ENCODE measurements around the gene SEMA6C. TPM values are rescaled to one million over a fixed set of nuclear protein-coding genes. Genes with fewer than 3 reads are reported as not detected.
"Not testable (repeated sequence)": the region's sequence is repeated elsewhere in the genome, so short reads cannot be mapped to it uniquely, and the experiment has no call there.

SEMA6C gene, protein sequence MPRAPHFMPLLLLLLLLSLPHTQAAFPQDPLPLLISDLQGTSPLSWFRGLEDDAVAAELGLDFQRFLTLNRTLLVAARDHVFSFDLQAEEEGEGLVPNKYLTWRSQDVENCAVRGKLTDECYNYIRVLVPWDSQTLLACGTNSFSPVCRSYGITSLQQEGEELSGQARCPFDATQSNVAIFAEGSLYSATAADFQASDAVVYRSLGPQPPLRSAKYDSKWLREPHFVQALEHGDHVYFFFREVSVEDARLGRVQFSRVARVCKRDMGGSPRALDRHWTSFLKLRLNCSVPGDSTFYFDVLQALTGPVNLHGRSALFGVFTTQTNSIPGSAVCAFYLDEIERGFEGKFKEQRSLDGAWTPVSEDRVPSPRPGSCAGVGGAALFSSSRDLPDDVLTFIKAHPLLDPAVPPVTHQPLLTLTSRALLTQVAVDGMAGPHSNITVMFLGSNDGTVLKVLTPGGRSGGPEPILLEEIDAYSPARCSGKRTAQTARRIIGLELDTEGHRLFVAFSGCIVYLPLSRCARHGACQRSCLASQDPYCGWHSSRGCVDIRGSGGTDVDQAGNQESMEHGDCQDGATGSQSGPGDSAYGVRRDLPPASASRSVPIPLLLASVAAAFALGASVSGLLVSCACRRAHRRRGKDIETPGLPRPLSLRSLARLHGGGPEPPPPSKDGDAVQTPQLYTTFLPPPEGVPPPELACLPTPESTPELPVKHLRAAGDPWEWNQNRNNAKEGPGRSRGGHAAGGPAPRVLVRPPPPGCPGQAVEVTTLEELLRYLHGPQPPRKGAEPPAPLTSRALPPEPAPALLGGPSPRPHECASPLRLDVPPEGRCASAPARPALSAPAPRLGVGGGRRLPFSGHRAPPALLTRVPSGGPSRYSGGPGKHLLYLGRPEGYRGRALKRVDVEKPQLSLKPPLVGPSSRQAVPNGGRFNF
- 10 to 100 TPM in 5 of 8 experiments, 1 to 10 TPM in 3; 1.0 to 33.6 (median 15.4) TPM for total RNA-seq

DNA sequence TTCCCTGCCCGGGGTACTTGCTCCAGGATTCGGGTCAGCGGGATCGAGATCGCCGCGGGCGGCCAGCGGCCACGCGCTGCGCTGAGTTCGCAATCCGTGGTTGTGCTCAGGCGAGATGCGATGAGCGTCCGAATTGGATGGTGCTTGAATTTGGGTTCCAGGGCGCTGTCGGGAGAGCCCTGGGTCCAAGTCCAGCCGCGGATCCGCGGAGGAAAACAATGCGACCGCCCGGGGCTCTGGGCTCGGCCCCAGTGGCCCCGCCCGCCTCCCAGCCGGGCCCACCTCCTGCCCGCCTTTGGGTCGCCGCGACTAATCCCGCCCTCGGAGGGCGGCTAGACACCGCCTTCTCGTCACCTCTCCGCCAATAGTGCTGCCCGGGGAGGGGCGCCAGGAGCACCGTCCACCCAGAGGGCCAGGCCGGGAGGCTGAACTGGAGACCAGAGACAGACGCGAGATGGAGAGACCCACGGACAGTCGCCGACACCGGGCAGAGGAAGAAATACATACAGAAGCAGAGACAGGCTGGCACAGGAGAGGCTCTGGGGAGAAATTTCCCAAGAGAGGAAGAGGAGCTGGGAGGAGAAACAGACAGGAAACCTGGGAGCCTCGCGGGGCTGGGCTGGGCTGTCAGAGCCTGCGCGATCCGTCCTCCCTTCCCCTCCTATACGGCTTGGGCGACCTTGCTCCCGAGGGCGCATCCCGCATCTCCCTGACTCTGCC, at the start of gene SEMA6C:
Gene SEMA6C, minus strand, starts transcription at position 220 of the 720 bp plus-strand sequence. CDS start 4,010 bp downstream, outside the sequence.
- H3K27ac ChIP-seq = peak within 1 kb of the TSS; percentile 46 to 55
- 0 to 5% (median 2%) methylated on average over 2 to 13 of the region's 61 CpGs; no CpG with 5 or more reads in 5 of the 10 experiments for WGBS, 10 experiments

DNA sequence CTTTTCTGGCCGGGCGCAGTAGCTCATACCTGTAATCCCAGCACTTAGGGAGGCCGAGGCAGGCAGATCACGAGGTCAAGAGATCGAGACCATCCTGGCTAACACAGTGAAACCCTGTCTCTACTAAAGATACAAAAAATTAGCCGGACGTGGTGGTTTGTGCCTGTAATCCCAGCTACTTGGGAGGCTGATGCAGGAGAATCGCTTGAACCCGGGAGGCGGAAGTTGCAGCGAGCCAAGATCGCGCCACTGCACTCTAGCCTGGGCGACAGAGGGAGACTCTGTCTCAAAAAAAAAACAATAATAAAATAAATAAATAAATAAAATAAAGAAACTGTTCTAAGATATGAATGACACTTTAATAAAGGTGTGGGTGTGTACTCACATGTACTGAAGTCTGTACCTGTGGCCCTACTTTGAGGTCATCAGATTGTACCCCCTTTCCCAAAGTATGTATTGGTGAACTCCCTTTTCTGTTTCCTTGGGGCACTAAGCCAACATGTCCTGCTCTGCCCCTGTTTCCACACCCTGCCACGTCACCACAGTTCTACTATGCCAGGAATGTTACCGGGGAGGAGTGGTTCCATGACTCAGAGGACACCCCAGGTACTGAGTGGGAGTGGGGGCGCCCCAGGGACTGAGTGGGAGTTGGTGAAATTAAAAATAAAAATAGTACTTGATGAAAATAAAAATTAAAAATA, 48.6 kb upstream of the SEMA6C start:
- 55 to 92% (median 78%) methylated on average over 8 to 17 of the region's 17 CpGs; no CpG with 5 or more reads in 2 of the 10 experiments for WGBS, 10 experiments
- H3K27ac ChIP-seq; in situ Hi-C loops (cut with MboI; ENCODE audit: low pct_unique_long_range_greater_than_20kb in 2 of 9, low sequenced_read_pairs in 9 of 9, unreplicated experiment in 9 of 9); H3K4me3 ChIP-seq; H3K4me1 ChIP-seq (replicated peaks in 1 of 2): not testable (repeated sequence)
- ATAC-seq (replicated peaks in 6 of 8) = peak in 3 of 8 experiments; percentile 15 to 34 (median 20)

More for the DNA sequence above, at the start of gene SEMA6C:
- Histone ChIP-seq H3K4me3 (peak within 1 kb of the TSS; percentile 66 to 99 (median 88)), H3K4me1 (replicated peaks in 1 of 2) (peaks cover 30 to 38% of the 10 kb centered on the region in 2 donors)
- peak; percentile 94 to 99 (median 96) for ATAC-seq (replicated peaks in 6 of 8)
- in situ Hi-C loops (cut with MboI; ENCODE audit: low pct_unique_long_range_greater_than_20kb in 2 of 9, low sequenced_read_pairs in 9 of 9, unreplicated experiment in 9 of 9) = no loop called here

- no peak overlapping the region for H3K4me3 ChIP-seq
- H3K27ac ChIP-seq = no peak overlapping the region
- in situ Hi-C loops (cut with MboI; ENCODE audit: low pct_unique_long_range_greater_than_20kb in 2 of 9, low sequenced_read_pairs in 9 of 9, unreplicated experiment in 9 of 9) = no loop called here
- H3K4me1 ChIP-seq (replicated peaks in 1 of 2) = peaks cover 5% of the 10 kb centered on the region in 2 donors
- 13 to 100% (median 75%) methylated on average over 1 of the region's 1 CpG; no CpG with 5 or more reads in 3 of the 10 experiments for WGBS, 10 experiments
- ATAC-seq (replicated peaks in 6 of 8) = no peak
Measured at GRCh38 chr1:151193856-151194255, 47.4 kb upstream of the SEMA6C start.

- H3K27ac ChIP-seq = no peak overlapping the region
- H3K4me1 ChIP-seq (replicated peaks in 1 of 2) = peaks cover 11% of the 10 kb centered on the region in 2 donors
- ATAC-seq (replicated peaks in 6 of 8) = no peak
- in situ Hi-C loops (cut with MboI; ENCODE audit: low pct_unique_long_range_greater_than_20kb in 2 of 9, low sequenced_read_pairs in 9 of 9, unreplicated experiment in 9 of 9) = no loop called here
- no peak overlapping the region for H3K4me3 ChIP-seq
- 62 to 97% (median 78%) methylated on average over 1 to 6 of the region's 6 CpGs; no CpG with 5 or more reads in 3 of the 10 experiments for WGBS, 10 experiments
Measured at GRCh38 chr1:151193304-151193703, 46.9 kb upstream of the SEMA6C start.

DNA sequence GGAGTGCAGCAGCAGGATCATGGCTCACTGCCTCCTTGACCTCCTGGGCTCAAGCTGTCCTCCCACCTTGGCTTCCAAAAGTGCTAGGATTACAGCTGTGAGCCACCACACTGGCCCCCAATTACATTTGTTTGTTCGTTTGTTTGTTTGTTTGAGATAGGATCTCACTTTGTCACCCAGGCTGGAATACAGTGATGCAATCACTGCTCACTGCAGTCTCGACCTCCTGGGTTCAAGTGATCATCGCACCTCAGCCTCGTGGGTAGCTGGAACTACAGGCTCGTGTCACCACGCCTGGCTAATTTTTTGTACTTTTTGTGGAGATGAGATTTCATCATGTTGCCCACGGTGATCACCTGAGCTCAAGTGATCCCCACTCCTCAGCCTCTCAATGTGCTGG, 45.6 kb upstream of the SEMA6C start:
- Histone ChIP-seq H3K4me1 (replicated peaks in 1 of 2) (peaks cover 10 to 12% of the 10 kb centered on the region in 2 donors), H3K27ac (no peak overlapping the region), H3K4me3 (no peak overlapping the region)
- 69 to 100% (median 76%) methylated on average over 2 to 5 of the region's 7 CpGs; no CpG with 5 or more reads in 5 of the 10 experiments for WGBS, 10 experiments
- in situ Hi-C loops (cut with MboI; ENCODE audit: low pct_unique_long_range_greater_than_20kb in 2 of 9, low sequenced_read_pairs in 9 of 9, unreplicated experiment in 9 of 9) = no loop called here
- no peak for ATAC-seq (replicated peaks in 6 of 8)

DNA sequence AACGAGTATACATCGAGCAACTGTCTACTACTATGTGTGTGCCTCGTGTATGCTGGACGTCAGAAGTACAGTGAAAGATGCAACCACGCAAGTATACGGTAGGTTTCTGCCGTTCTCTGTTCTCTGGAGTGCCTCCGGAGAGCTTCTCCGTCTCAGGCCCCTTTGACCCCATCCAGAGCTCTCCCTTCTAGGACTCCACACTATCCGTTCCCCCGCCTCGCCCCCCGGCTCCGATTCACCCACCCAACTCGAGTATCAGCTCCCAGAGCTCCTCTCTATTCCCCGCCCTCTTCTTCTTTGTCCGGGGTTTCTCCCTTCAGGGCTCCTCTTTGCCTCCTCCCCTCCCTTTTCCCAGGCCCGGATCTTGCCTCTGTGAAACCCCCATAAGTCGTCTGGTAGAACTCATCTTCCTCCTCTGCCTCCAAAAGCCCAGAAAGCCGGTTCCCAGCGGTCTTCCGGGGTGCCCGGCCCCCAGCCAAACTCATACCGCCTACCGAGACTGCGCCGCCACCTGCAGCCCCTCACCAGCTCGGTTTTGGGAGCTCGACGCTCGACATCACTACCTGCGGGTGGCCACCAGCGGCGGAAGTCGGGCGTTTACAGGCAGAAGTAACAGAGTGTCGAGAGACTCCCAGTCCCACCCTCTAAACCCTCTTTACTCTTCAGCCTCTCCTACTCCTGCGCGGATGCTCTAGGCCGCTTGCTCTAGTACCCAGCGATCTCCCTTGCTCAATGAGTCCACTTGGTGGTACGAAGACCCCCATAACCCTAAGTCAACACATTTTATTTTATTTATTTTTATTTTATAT, 43.4 kb upstream of the SEMA6C start, which contains the start of gene VPS72:
Gene VPS72, minus strand, starts transcription at position 561 of the 809 bp plus-strand sequence. Its CDS starts 76 bp downstream, at position 485.
- 0 to 11% (median 1%) methylated on average over 1 to 34 of the region's 42 CpGs; no CpG with 5 or more reads in 1 of the 10 experiments for WGBS, 10 experiments
- peak within 1 kb of the TSS; percentile 85 to 90 for H3K27ac ChIP-seq
- in situ Hi-C loops (cut with MboI; ENCODE audit: low pct_unique_long_range_greater_than_20kb in 2 of 9, low sequenced_read_pairs in 9 of 9, unreplicated experiment in 9 of 9) = no loop called here

GRCh38 chr1:151188667-151189066, 42.2 kb upstream of the SEMA6C start:
- in situ Hi-C loops (cut with MboI; ENCODE audit: low pct_unique_long_range_greater_than_20kb in 2 of 9, low sequenced_read_pairs in 9 of 9, unreplicated experiment in 9 of 9); ATAC-seq (replicated peaks in 6 of 8): not testable (repeated sequence)
- 43 to 95% (median 57%) methylated on average over 1 to 8 of the region's 8 CpGs for WGBS, 10 experiments
- Histone ChIP-seq H3K4me1 (replicated peaks in 1 of 2) (peaks cover 10 to 12% of the 10 kb centered on the region in 2 donors), H3K27ac (peak overlapping the region in 1 of 2 donors; percentile 4), H3K4me3 (peak overlapping the region; percentile 71 to 97 (median 89))

More for the DNA sequence above, 43.4 kb upstream of the SEMA6C start, which contains the start of gene VPS72:
- H3K4me3 ChIP-seq = peak within 1 kb of the TSS; percentile 71 to 97 (median 89)
- H3K4me1 ChIP-seq (replicated peaks in 1 of 2) = peaks cover 10 to 12% of the 10 kb centered on the region in 2 donors
- peak; percentile 88 to 98 (median 96) for ATAC-seq (replicated peaks in 6 of 8)

DNA sequence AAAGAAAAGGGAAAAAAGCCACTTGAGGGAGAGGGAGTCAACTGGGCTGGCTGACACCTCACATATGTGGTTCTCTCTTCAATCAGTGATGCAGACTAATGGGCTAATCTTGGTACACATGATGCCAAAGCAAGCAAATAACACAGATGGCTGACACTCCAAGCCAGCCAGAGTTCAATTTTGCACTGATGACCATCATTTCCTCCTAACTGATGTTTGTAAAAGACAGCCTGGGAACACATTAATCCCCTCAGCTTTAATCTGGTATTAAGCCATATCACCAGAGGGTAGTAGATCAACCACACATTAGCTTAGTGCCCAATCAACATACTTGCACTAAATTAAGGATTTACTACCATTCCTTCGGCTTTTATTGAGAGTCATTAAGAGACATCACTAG, 40.8 kb upstream of the SEMA6C start:
- no peak for ATAC-seq (replicated peaks in 6 of 8)

DNA sequence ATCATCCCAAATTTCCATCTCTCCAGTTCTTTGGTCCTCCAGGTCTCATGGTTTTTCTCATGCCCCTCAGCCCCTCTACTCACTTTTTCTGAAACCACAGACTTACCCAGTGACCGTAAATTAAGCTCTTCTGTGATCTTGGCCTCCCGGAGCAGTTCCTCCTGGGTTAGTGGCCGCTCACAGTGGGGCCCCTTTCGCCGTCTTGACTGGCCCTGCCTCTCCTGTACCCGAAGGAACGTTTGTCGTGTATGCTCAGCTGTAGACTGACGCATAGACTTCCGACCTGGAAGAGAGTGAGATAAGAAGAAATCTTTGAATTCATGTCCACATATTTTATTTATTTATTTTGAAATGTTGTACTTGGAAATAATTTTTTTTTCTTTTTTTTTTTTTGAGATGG, 37.8 kb upstream of the SEMA6C start:
- no peak for ATAC-seq (replicated peaks in 6 of 8)
- in situ Hi-C loops (cut with MboI; ENCODE audit: low pct_unique_long_range_greater_than_20kb in 2 of 9, low sequenced_read_pairs in 9 of 9, unreplicated experiment in 9 of 9) = no loop called here
- H3K4me1 ChIP-seq (replicated peaks in 1 of 2) = peaks cover 10% of the 10 kb centered on the region in 2 donors
- H3K4me3 ChIP-seq = no peak overlapping the region
- H3K27ac ChIP-seq = no peak overlapping the region
- WGBS, 10 experiments = 89 to 100% (median 98%) methylated on average over 1 to 10 of the region's 10 CpGs

More for the DNA sequence above, 40.8 kb upstream of the SEMA6C start:
- Histone ChIP-seq H3K4me1 (replicated peaks in 1 of 2) (peaks cover 10 to 12% of the 10 kb centered on the region in 2 donors), H3K27ac (no peak overlapping the region), H3K4me3 (no peak overlapping the region)
- WGBS, 10 experiments = 46 to 100% (median 100%) methylated on average over 1 of the region's 1 CpG; no CpG with 5 or more reads in 3 of the 10 experiments
- in situ Hi-C loops (cut with MboI; ENCODE audit: low pct_unique_long_range_greater_than_20kb in 2 of 9, low sequenced_read_pairs in 9 of 9, unreplicated experiment in 9 of 9) = no loop called here

GRCh38 chr1:151176514-151177045, 30.1 kb upstream of the SEMA6C start:
- no peak for ATAC-seq (replicated peaks in 6 of 8)
- WGBS, 10 experiments = 40 to 97% (median 94%) methylated on average over 1 to 16 of the region's 17 CpGs
- in situ Hi-C loops (cut with MboI; ENCODE audit: low pct_unique_long_range_greater_than_20kb in 2 of 9, low sequenced_read_pairs in 9 of 9, unreplicated experiment in 9 of 9) = no loop called here
- Histone ChIP-seq H3K4me1 (replicated peaks in 1 of 2) (peaks cover 0 to 4% of the 10 kb centered on the region in 2 donors), H3K4me3 (no peak overlapping the region), H3K27ac (no peak overlapping the region)

DNA sequence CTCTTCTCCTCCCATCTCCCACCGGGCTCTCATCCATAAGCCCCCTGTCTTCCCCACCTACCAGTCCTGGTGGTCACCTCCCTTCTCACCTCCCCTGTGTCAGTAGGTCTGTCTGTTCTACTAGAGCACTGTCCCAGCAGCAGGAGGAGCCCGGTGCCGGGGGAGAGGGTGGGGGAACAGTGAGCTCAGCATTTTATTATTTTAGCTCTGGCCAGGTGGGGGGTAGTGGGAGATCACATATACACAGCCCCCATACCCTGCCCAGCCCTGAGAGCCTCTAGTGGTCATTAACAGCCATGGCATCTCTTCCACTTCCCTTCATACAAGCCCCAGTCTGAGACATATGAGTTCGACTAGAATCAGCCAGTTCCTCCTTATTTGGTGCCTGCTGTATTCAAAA, 29.4 kb upstream of the SEMA6C start, which contains the start of gene TMOD4:
Gene TMOD4, minus strand, starts transcription at position 119 of the 400 bp plus-strand sequence. CDS start 1,106 bp downstream, outside the sequence.
- in situ Hi-C loops (cut with MboI; ENCODE audit: low pct_unique_long_range_greater_than_20kb in 2 of 9, low sequenced_read_pairs in 9 of 9, unreplicated experiment in 9 of 9) = no loop called here
- WGBS, 10 experiments = 38 to 100% (median 67%) methylated on average over 1 of the region's 4 CpGs; no CpG with 5 or more reads in 5 of the 10 experiments
- H3K27ac ChIP-seq = no peak within 1 kb of the TSS
- peaks cover 0 to 4% of the 10 kb centered on the region in 2 donors for H3K4me1 ChIP-seq (replicated peaks in 1 of 2)
- ATAC-seq (replicated peaks in 6 of 8) = peak; percentile 81 to 97 (median 88)
- no peak within 1 kb of the TSS for H3K4me3 ChIP-seq
